ENCODE data around the gene NOC3L.
"Not testable (repeated sequence)": the region's sequence is repeated elsewhere in the genome, so short reads cannot be mapped to it uniquely, and the experiment has no call there.

The NOC3L gene, protein sequence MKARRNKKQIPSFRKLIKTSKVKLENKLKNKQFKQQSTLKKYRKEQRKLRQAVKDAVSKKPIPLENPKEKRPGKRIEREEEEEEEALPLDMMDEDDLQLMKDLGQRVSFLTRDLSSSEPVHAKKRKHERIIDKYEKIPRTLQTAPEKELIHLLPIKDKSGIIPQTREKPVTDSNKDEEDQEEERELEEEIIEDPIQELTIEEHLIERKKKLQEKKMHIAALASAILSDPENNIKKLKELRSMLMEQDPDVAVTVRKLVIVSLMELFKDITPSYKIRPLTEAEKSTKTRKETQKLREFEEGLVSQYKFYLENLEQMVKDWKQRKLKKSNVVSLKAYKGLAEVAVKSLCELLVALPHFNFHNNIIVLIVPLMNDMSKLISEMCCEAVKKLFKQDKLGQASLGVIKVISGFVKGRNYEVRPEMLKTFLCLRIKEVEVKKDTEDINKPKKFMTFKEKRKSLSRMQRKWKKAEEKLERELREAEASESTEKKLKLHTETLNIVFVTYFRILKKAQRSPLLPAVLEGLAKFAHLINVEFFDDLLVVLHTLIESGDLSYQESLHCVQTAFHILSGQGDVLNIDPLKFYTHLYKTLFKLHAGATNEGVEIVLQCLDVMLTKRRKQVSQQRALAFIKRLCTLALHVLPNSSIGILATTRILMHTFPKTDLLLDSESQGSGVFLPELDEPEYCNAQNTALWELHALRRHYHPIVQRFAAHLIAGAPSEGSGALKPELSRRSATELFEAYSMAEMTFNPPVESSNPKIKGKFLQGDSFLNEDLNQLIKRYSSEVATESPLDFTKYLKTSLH

DNA sequence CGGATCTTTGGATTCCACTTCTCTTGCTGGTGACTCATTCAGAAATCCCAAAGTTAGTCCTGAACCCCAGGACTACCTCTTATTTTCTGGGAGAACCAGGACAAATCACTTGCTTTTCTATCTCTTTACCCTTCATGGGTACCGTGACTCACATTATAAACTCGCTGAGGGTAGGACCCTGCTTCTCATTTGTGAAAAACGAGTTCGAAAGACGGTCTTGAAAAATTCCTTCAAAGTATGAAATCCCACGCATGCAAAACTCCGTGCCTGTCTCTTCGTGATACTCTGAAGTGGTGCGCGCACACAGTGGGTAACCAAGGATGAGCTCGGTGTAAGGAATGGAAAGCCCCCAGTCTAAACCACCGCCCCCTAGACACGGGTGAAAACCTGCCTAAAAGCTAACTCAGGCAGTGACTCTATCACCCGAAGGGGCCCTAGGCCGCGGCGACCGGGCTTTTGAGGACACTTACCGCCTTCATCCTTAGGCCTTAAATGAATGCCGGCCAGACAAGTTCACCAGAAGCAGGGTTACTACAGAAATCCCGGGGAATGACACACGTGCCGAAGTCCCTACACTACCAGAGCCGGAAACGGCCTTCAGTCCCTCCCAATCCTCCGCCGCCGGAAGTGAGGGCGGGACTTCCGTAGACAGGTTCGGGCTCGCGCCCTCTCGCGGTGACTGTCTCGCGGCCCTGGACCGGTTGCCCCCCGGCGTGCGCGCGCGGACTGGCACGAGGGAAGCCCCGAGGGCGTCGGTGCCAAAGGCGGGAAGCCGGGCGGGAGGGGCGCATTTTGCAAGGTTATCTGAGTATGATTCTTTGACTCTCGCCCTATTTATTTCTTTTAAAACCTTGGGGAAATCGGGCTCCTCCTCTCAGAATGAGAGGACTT lies at the start of gene NOC3L:
Gene NOC3L, minus strand, starts transcription at position 580 of the 891 bp plus-strand sequence. Its CDS starts 101 bp downstream, at position 479.
- intact Hi-C loops (cut with DNase I) = loop anchor here (2.0 to 5.0 kb wide), 2 partner anchors 40 to 75 kb away; partner anchors contain the start of gene TBC1D12
- peak; percentile 94 to 99 (median 97) for DNase-seq

DNA sequence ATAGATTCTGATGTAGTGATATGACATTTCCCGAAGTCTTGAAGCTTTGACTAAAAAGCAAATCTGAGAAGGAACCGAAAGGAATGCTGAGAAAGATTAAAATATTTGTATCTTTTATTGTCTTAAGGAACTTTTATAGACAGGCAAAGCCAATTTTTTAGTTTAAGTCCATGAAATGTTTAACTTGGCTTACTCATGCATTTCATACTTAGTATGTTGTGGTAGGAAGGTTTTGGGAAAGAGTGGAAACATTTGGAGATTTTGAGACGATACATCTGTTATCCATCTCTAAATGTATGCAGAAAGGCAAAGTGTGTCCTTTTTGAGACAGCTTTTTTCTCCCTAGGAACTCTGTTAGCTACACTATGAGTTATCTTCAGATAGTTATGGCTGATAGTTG lies 49.7 kb upstream of the NOC3L start:
- no peak for DNase-seq
- intact Hi-C loops (cut with DNase I) = no loop called here

DNA sequence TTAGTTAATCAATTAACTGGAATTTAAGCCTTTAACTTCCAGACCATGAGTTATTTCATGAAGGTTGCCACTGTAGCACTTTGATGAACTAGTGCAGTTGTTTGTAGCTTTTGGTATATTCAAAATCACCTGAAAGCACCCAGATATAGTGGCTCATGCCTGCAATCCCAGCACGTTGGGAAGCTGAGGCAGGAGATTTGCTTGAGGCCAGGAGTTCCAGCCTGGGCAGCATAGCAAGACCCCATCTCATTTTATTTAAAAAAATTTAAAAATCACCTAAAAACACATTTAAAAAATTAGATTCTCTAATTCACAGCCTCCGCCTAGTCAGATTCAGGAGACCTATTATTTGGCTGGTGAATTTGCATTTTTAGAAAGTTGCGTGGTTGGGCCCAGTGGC lies 48.6 kb upstream of the NOC3L start:
- intact Hi-C loops (cut with DNase I) = no loop called here
- no peak for DNase-seq

DNA sequence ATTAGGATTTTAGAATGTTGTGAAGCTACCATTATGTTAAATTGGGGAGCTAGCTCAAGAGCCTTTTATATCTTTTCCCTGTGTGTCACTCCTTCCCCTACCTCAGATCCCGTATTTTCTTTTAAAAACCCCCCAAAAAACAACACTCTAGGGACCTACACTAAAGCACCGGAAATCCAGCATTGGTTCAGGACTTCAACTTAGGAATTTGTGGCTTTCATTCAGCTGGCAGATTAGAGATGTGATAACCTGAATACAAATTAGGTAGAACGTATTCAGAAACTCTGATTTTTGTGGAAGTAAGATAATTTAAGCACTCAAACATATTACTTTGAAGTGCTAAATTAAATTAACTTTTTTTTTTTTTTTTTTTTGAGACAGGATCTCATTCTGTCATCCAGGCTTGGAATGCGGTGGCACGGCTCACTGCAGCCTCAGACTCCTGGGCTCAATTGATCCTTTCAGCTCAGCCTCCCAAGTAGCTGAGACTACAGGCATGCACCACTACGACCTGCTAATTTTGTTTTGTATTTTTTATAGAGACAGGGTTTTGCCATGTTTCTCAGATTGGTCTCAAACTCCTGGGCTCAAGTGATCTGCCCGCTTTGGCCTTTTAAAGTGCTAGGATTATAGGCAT lies 46.4 kb upstream of the NOC3L start:
- DNase-seq = peak in 6 of 42 donors; percentile 25 to 58 (median 36)
- intact Hi-C loops (cut with DNase I) = no loop called here

DNA sequence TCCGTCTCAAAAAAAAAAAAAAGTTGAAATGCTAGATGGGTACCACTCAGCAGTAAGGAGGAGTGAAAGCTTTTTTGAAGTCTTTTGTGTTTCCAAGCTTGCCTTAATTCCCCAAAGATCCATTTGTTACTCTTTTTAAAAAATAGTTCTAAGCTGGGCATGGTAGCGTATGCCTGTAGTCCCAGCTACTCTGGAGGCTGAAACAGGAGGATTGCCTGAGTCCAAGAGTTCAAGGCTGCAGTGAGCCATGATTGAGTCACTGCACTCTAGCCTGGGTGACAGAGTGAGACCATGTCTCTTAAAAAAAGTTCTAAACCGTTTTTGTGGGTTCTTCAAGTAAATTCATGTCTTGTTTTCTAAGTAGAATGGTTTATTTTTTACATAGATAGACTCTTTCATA lies 44.9 kb upstream of the NOC3L start:
- no peak for DNase-seq
- intact Hi-C loops (cut with DNase I) = no loop called here

DNA sequence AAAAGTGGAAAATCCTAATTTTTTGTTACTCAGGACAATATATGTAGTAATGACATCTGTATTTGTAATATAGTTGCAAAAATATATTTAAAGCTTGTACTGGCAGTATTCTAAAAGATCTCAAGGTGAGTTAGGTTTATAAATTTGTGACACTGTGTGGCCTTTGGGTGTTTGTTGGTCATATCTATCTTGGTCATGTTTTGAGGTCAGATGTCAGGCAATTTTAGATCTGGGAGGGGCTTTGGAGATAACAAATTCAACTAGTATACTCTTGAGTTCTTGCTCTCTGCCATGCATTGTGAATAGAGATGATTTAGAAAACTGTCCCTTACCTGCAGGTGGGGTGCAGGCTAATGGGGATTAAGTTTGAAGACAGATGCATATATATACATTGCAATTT lies 42.7 kb upstream of the NOC3L start:
- intact Hi-C loops (cut with DNase I) = no loop called here
- DNase-seq = no peak

DNA sequence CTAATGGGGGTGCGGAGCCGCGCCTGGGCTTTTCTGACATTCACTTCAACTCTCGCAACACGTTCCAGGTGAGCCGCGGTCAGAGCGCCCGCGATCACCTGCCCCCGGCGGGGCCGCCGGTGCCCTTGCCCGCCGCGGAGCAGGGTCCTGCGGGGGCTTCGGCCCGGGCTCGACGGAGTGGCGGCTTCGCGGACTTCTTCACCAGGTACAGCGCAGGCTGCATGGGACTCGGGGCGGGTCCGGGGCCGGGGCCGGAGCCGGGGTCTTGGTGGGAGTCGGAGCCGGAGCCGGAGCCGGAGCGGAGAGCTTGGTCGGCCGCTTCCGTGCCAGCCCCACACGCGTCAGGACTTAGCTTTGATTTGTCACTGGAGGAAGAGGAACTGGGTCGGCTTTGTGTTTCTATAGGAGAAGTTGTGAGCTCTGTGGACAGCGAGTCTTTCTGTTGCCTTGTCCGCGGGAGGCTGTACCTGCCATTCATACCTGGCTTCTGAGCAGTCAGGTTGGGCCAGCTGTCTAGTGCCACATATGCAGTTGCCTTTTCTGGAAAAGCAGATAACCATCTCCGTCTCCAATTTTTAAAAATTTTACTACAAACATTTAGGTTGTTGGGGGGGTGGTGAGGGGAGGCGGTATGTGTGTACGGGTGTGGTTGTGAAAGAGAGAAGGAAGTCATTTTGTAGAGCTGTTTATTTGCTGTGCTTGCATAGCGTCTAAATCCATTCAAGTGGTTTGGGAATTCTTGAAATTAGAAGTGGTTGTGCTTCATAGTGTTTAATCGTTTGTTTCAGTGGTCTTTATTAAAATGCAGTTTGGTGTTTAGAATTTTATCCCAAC lies 40.9 kb upstream of the NOC3L start:
- DNase-seq = peak in 39 of 42 donors; percentile 17 to 73 (median 52)

DNA sequence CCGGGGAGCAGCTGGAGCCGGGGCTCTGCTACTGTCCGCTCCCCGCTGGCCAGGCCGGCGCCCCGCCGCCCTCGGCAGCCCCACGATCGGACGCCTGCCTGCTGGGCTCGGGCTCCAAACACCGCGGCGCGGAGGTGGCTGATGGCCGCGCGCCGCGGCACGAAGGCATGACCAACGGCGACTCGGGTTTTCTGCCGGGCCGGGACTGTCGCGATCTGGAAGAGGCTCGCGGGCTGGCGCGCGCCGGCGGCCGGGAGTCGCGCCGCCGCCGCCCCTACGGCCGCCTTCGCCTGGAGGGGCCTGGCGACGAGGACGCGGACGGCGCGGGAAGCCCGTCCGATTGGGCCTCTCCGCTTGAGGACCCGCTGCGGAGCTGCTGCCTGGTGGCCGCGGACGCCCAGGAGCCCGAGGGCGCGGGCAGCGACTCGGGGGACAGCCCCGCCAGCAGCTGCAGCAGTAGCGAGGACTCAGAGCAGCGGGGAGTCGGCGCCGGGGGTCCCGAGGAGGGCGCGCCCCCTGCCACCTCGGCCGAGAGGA lies 40.2 kb upstream of the NOC3L start:
- peak in 19 of 42 donors; percentile 14 to 55 (median 23) for DNase-seq
- intact Hi-C loops (cut with DNase I) = loop anchor here (2.0 to 5.0 kb wide), 2 partner anchors 39 to 40 kb away; partner anchors contain the start of gene NOC3L

More for the DNA sequence above, 40.9 kb upstream of the NOC3L start:
- intact Hi-C loops (cut with DNase I) = loop anchor here (2.0 to 5.0 kb wide), 2 partner anchors 39 to 41 kb away; partner anchors contain the start of gene NOC3L

DNA sequence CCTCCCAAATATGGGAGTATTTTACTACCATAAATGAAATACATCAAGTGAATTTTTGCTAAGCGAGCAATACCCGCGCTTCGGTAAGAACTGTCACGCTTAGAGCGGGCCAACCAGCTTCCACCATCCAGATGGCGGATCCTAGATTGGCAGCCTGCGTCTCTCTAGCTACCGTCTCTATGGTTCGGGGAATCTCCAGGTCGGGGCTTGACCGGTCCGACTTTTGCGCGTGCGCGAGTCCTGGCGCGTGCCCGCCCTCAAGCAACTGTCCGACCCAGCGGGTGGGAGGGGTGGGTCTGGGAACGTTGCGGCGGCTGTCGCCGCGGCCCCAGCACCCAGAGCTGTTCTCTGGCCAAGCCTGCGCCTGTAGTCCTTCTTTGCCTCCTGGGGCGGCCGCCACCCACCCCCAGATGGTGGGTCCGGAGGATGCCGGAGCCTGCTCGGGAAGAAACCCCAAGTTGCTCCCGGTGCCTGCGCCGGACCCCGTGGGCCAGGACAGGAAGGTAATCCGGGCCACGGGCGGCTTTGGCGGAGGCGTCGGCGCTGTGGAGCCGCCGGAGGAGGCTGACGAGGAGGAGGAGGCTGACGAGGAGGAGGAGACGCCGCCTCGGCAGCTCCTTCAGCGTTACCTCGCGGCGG lies 39.6 kb upstream of the NOC3L start, which contains the start of gene TBC1D12:
Gene TBC1D12, plus strand, starts transcription at position 338 of the 639 bp plus-strand sequence. Its CDS starts 73 bp downstream, at position 411.
- intact Hi-C loops (cut with DNase I) = loop anchor here (2.0 to 5.0 kb wide), 2 partner anchors 40 kb away; partner anchors contain the start of gene NOC3L
- peak; percentile 92 to 98 (median 96) for DNase-seq

DNA sequence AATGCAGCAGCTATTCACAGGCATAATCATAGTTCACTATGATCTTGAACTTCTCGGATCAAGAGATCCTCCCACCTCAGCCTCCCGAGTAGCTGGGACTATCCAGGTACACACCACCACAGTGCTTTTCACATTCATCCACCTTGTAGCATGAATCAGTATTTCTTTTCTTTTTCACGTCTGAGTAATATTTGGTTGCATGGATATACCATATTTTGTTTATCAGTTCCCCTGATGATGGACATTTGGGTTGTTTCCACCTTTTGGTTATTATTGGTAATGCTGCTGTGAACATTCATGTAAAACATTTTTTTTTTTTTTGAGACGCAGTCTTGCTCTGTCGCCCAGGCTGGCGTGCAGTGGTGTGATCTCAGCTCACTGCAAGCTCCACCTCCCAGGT lies 36.0 kb upstream of the NOC3L start:
- intact Hi-C loops (cut with DNase I) = no loop called here
- DNase-seq = no peak

DNA sequence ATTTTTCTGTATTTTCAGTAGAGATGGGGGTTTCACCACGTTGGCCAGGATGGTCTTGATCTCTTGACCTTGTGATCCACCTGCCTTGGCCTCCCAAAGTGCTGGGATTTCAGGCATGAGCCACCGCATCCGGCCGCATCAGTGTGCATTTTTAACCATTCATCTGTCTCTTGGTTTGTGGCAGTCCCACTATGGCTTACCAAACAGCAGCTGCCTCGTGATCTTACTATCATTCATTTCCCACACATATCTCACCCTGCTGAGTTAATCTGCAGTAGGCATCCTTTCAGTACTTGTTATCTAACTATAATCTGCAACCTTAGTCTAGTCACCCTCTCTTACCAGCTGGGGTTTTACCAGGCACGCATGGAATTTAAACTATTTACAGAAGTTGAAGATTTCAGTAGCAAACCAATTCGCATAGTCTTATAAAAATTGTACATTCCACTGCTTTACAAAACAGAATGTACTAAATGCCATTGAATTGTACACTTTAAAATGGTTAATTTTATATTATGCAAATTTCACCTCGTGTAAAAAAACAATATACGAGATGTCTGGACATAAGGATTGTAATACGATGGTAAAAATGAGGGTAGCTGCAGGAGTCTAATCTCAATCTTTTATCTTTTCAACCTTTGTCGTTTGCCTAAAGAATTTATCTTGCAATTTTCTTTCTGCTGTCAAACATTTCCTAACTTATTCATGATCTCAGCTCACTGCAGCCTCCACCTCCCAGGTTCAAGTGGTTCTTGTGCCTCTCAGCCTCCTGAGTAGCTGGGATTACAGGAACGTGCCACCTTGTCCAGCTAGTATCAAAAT lies 35.0 kb upstream of the NOC3L start:
- DNase-seq = no peak
- intact Hi-C loops (cut with DNase I) = no loop called here

DNA sequence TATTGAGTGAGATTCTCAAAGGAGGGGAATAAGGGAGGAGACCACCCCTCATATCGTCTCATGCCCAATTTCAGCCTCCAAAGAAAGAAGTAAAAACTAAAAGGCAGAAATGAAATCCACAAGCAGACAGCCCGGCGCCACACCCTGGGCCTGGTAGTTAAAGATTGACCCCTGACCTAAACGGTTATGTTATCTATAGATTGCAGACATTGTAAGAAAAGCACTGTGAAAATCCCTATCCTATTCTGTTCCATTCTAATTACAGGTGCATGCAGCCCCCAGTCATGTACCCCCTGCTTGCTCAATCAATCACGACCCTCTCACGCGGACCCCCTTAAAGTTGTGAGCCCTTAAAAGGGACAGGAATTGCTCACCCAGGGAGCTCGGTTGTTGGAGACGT lies 29.4 kb upstream of the NOC3L start:
- DNase-seq; intact Hi-C loops (cut with DNase I): not testable (repeated sequence)

DNA sequence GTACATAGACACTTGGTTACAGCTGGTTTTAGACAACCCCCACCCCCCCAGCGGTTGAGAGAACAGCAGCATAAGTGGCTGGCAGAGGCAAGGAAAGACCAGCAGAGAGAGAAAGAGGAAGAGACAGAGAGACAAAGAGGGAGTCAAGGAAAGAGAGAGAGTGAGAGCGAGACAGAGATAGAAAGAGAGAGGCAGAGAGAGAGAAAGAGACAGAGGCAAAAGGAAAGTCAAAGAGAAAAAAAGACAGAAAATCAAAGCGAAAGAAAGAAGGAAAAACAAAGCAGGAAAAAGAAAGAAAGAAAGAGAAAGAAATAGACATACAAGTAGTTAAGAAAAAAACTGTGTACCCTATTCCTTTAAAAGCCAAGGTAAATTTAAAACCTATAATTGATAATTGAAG lies 23.0 kb upstream of the NOC3L start:
- DNase-seq; intact Hi-C loops (cut with DNase I): not testable (repeated sequence)

DNA sequence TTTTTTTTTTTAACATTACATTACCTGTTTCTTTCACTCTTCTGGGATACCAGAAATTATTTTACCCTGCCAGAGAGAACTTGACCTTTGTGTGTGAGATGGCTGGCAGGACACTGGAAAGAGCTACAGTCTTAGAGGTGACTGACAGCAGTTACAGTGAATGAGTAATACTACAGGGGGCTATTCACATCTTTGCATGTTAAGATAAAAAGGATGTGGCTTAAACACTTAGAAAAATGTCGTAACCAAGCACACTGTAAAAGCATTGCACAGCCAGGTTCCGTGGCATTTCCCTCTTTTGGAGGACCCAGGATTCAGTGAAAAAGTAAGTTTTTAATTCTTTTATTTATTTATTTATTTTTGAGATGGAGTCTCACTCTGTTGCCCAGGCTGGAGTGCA lies 20.8 kb upstream of the NOC3L start:
- no peak for DNase-seq
- intact Hi-C loops (cut with DNase I) = no loop called here

DNA sequence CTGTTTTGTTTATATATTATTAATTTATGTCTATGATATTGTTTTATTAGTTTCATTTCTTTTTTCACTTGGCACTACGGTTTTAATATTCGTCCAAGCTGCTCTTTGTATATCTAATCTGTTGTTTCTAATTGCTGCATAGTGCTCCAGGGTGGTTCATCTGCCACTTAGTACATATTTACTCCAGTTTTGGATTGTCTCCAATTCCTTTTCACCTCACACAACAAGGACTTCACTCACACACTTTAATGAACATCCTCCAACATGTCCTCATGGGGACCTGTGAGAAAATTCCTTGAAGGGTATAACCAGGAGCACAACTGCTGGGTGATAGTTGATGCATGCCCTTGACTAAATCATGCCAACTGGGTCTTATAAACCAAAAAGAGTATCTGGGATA lies 14.1 kb upstream of the NOC3L start:
- intact Hi-C loops (cut with DNase I) = no loop called here
- no peak for DNase-seq

DNA sequence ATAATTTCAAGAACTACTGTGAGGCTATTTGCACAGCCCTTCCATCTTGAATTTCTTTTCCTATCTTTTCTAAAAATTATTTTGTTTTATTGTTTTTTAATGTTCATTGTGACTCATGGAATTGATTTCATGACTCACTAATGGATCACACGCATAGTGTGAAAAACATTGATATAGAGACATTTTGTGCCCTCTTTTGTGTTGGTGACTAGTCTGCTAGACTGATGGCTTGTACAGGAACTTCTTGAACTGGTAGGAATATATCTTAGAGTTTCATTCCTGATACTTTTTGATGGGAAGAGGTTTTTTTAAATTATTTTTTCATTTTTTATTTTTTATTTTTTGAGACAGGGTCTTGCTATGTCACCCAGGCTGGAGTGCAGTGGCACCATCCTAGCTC lies 12.6 kb upstream of the NOC3L start:
- DNase-seq = no peak
- intact Hi-C loops (cut with DNase I) = no loop called here

Measured in head of caudate nucleus (tissue), 42 donors.